Caco-2 (cell line): ENCODE measurements around the gene IQCN. TPM values are rescaled to one million over a fixed set of nuclear protein-coding genes. Genes with fewer than 3 reads are reported as not detected.
A peak's percentile ranks its signal among the peaks of the same experiment; 100 is the strongest.

ENCODE experiments used
- BruUV-seq: library from RNA; stranded (reverse); fragments of 400-500 nt; replicated peaks from 2 replicates; lab custom pipeline; 2021; lab: Mats Ljungman, UMichigan
- CTCF ChIA-PET: fragments of 300-600 bp; sonication (Branson Sonifier 250); formaldehyde crosslinking; loops from one replicate; lab custom pipeline; 2022; ENCODE audit warnings: antibody characterized with exemption; lab: Charles Lee
- POLR2A ChIA-PET: fragments of 300-600 bp; sonication (Branson Sonifier 250); formaldehyde crosslinking; loops from one replicate; lab custom pipeline; 2022; ENCODE audit warnings: antibody characterized with exemption; lab: Charles Lee
- DNase-seq, 2 experiments: peaks; one replicate each; pipeline versions ENCODE4 v3.0.0 to v3.0.0-alpha.2; 2020 to 2022
- H3K27me3 ChIP-seq: replicated peaks from 2 replicates; pipeline ENCODE4 v1.6.0; 2011; ENCODE audit warnings: low read length; ENCODE audit not compliant: control insufficient read depth, insufficient read depth
- H3K36me3 ChIP-seq: 2 replicates; pipeline ENCODE4 v1.5.1; 2011; ENCODE audit warnings: low read length; ENCODE audit not compliant: control insufficient read depth, insufficient read depth
- H3K4me1 ChIP-seq: fragments of 250-450 bp; sonication (Bioruptor Pico); 2 replicates; pipeline ENCODE4 v1.5.1; 2020; ENCODE audit warnings: mild to moderate bottlenecking
- H3K4me3 ChIP-seq: 2 replicates; pipeline ENCODE4 v1.5.1; 2011; ENCODE audit warnings: low read depth, mild to moderate bottlenecking, control low read depth, low read length
- H3K9me3 ChIP-seq: fragments of 250-450 bp; sonication (Bioruptor Pico); 2 replicates; pipeline ENCODE4 v1.5.1; 2020; ENCODE audit warnings: mild to moderate bottlenecking, moderate library complexity
- H3K27ac Mint-ChIP-seq: one replicate; pipeline ENCODE4 v1.8.0; 2022; ENCODE audit warnings: mixed read lengths; ENCODE audit not compliant: unreplicated experiment
- H3K27me3 Mint-ChIP-seq: one replicate; pipeline ENCODE4 v1.8.0; 2022; ENCODE audit warnings: mixed read lengths; ENCODE audit not compliant: insufficient read depth, unreplicated experiment
- H3K36me3 Mint-ChIP-seq: one replicate; pipeline ENCODE4 v1.8.0; 2022; ENCODE audit warnings: mild to moderate bottlenecking, mixed read lengths; ENCODE audit not compliant: insufficient read depth, unreplicated experiment
- H3K4me1 Mint-ChIP-seq: one replicate; pipeline ENCODE4 v1.8.0; 2022; ENCODE audit warnings: low read depth, mixed read lengths; ENCODE audit not compliant: unreplicated experiment
- H3K4me3 Mint-ChIP-seq: one replicate; pipeline ENCODE4 v1.8.0; 2022; ENCODE audit warnings: mild to moderate bottlenecking, moderate library complexity, mixed read lengths; ENCODE audit not compliant: unreplicated experiment
- H3K9me3 Mint-ChIP-seq: one replicate; pipeline ENCODE4 v1.8.0; 2022; ENCODE audit warnings: mixed read lengths; ENCODE audit not compliant: unreplicated experiment
- CTCF ChIP-seq, 2 experiments: fragments of 200-600 bp in 1 of 2; IDR thresholded peaks; 1 replicate in 1 of 2; 2 replicates in 1 of 2; pipeline versions ENCODE4 v1.5.1 to v1.8.0; 2011 to 2022; ENCODE audit warnings: antibody characterized with exemption in 1 of 2, control low read depth in 1 of 2, inconsistent platforms in 1 of 2, low read depth in 1 of 2, low read length in 1 of 2, mild to moderate bottlenecking in 1 of 2, moderate library complexity in 1 of 2; ENCODE audit not compliant: insufficient read depth in 1 of 2, severe bottlenecking in 1 of 2, unreplicated experiment in 1 of 2
- intact Hi-C: fragments of 100-400 bp; cut with micrococcal nuclease; formaldehyde crosslinking; loops from one replicate; pipeline ENCODE4 v1.10.0; 2022; ENCODE audit not compliant: unreplicated experiment
- total RNA-seq: library from RNA; stranded (reverse); gene quantifications from 2 replicates; pipeline ENCODE4 v1.2.3, GENCODE V29; 2022

IQCN gene
- total RNA-seq, 1 experiment from 2014 or later: 2.1 TPM

- Histone ChIP-seq H3K4me3 (no peak overlapping the region), H3K4me1 (peaks cover 36% of the 10 kb centered on the region), H3K9me3 (no peaks in the 10 kb centered on the region), H3K27me3 (no peaks in the 10 kb centered on the region), H3K36me3 (no peaks in the 10 kb centered on the region)
- no TSS peak for BruUV-seq
- ChIA-PET POLR2A (no interaction called here), CTCF (no interaction called here)
- Mint-ChIP-seq H3K27ac (no peak overlapping the region), H3K36me3 (peaks cover 33% of the 10 kb centered on the region), H3K4me3 (no peak overlapping the region), H3K4me1 (peaks cover 9% of the 10 kb centered on the region), H3K27me3 (no peaks in the 10 kb centered on the region), H3K9me3 (no peaks in the 10 kb centered on the region)
- no peak for TF ChIP-seq CTCF (IDR thresholded peaks at IDR 0.05; ENCODE audit: insufficient read depth in 1 of 2, low read depth in 1 of 2, low read length in 1 of 2, severe bottlenecking in 1 of 2, unreplicated experiment in 1 of 2)
- intact Hi-C loops: no loop called here
- DNase-seq: no peak
Observed at GRCh38 chr19:18306209-18306887, 32.1 kb upstream of the IQCN start.

- H3K36me3 Mint-ChIP-seq: peaks cover 19% of the 10 kb centered on the region
- H3K27ac Mint-ChIP-seq: peak overlapping the region; percentile 75
- no peaks in the 10 kb centered on the region for H3K9me3 ChIP-seq
- intact Hi-C loops: no loop called here
- DNase-seq: peak; percentile 54 to 65
- no peaks in the 10 kb centered on the region for H3K27me3 Mint-ChIP-seq
- no peak for TF ChIP-seq CTCF (IDR thresholded peaks at IDR 0.05; ENCODE audit: insufficient read depth in 1 of 2, low read depth in 1 of 2, low read length in 1 of 2, severe bottlenecking in 1 of 2, unreplicated experiment in 1 of 2)
- TSS peak; percentile 85 for BruUV-seq
- H3K4me1 Mint-ChIP-seq: peaks cover 9% of the 10 kb centered on the region
- no peak overlapping the region for H3K4me3 ChIP-seq
- no peaks in the 10 kb centered on the region for H3K27me3 ChIP-seq
- peaks cover 27% of the 10 kb centered on the region for H3K4me1 ChIP-seq
- peak overlapping the region; percentile 59 for H3K4me3 Mint-ChIP-seq
- ChIA-PET POLR2A (interaction anchor here (1.0 to 1.8 kb wide), 4 partner anchors 12 to 25 kb away, joined by 3 to 22 read pairs (median 12); partner anchors contain the start of genes JUND and LSM4), CTCF (interaction anchor here (0.9 to 1.8 kb wide), 4 partner anchors 17 to 25 kb away, joined by 3 to 10 read pairs (median 4); partner anchors contain the start of gene JUND)
- H3K9me3 Mint-ChIP-seq: no peaks in the 10 kb centered on the region
- H3K36me3 ChIP-seq: no peaks in the 10 kb centered on the region
Observed at GRCh38 chr19:18304458-18305310, 30.4 kb upstream of the IQCN start.

- Mint-ChIP-seq H3K9me3 (no peaks in the 10 kb centered on the region), H3K4me1 (peaks cover 9% of the 10 kb centered on the region), H3K36me3 (peaks cover 19% of the 10 kb centered on the region), H3K27me3 (no peaks in the 10 kb centered on the region), H3K4me3 (no peak overlapping the region), H3K27ac (peak overlapping the region; percentile 75)
- DNase-seq: no peak
- peaks cover 27% of the 10 kb centered on the region for H3K4me1 ChIP-seq
- ChIA-PET CTCF (interaction anchor here (1.2 to 1.8 kb wide), 3 partner anchors 18 to 25 kb away, joined by 3 to 10 read pairs (median 4); partner anchors contain the start of gene JUND), POLR2A (interaction anchor here (1.0 to 1.8 kb wide), 4 partner anchors 11 to 25 kb away, joined by 3 to 22 read pairs (median 12); partner anchors contain the start of genes JUND and LSM4)
- no TSS peak for BruUV-seq
- no peak for TF ChIP-seq CTCF (IDR thresholded peaks at IDR 0.05; ENCODE audit: insufficient read depth in 1 of 2, low read depth in 1 of 2, low read length in 1 of 2, severe bottlenecking in 1 of 2, unreplicated experiment in 1 of 2)
- no peak overlapping the region for H3K4me3 ChIP-seq
- intact Hi-C loops: no loop called here
- no peaks in the 10 kb centered on the region for H3K9me3 ChIP-seq
- H3K36me3 ChIP-seq: no peaks in the 10 kb centered on the region
- H3K27me3 ChIP-seq: no peaks in the 10 kb centered on the region
Observed at GRCh38 chr19:18304208-18304457, 29.9 kb upstream of the IQCN start.
